HG03575 (cell line): ENCODE results near the gene DBH.
"Not testable (repeated sequence)": the region's sequence is repeated elsewhere in the genome, so short reads cannot be mapped to it uniquely, and the experiment has no call there.

Experiments used
- ATAC-seq: cut with Tn5 transposase; IDR thresholded peaks from one replicate; pipeline ENCODE4 v1.9.1; 2021; ENCODE audit not compliant: unreplicated experiment, insufficient number of reproducible peaks, low FRiP score; ENCODE audit errors: extremely low read depth

The DBH gene

GRCh38 chr9:133675796-133676195, 39.6 kb downstream of the DBH start:
- ATAC-seq = not testable (repeated sequence)

- ATAC-seq = no peak
Measured at GRCh38 chr9:133676450-133676849, 40.3 kb downstream of the DBH start.

- no peak for ATAC-seq
Measured at GRCh38 chr9:133677126-133678010, 41.2 kb downstream of the DBH start.

- ATAC-seq = no peak
Measured at GRCh38 chr9:133679056-133679455, 42.9 kb downstream of the DBH start.

GRCh38 chr9:133679466-133680061, 43.4 kb downstream of the DBH start:
- ATAC-seq = no peak

GRCh38 chr9:133680250-133680975, 44.2 kb downstream of the DBH start:
- no peak for ATAC-seq

GRCh38 chr9:133680976-133681657, 45.0 kb downstream of the DBH start:
- no peak for ATAC-seq

DNA sequence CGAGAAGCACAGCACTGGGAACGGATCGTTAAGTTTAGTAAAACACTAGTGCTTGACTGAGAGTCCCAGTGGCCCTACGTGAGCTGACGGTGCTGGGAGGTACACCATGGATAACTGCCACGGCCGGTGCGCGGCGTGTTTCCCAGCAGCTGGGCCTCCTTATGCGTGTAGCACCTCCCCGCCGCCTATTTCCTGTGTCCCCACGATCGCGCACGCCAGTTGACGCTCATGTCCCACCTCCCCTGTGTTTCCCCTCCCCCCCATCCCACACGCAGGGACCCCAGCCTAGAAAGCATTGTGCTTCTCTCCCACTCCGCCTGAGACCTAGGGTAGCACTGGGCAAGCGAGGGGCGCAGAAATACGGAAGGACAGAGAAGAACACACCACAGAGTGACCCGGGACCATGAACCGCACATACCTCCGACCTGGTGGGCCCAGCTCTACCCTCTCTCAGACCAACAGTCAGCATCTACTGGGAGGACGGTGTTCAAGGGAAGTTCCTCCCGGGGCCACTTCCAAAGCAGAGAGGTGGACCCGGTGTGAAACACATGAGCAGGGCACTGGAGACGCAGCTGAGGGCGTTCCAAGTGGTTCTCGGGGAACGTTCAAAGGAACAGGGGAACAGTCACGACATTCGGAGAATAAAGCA, 45.6 kb downstream of the DBH start:
- ATAC-seq = no peak

DNA sequence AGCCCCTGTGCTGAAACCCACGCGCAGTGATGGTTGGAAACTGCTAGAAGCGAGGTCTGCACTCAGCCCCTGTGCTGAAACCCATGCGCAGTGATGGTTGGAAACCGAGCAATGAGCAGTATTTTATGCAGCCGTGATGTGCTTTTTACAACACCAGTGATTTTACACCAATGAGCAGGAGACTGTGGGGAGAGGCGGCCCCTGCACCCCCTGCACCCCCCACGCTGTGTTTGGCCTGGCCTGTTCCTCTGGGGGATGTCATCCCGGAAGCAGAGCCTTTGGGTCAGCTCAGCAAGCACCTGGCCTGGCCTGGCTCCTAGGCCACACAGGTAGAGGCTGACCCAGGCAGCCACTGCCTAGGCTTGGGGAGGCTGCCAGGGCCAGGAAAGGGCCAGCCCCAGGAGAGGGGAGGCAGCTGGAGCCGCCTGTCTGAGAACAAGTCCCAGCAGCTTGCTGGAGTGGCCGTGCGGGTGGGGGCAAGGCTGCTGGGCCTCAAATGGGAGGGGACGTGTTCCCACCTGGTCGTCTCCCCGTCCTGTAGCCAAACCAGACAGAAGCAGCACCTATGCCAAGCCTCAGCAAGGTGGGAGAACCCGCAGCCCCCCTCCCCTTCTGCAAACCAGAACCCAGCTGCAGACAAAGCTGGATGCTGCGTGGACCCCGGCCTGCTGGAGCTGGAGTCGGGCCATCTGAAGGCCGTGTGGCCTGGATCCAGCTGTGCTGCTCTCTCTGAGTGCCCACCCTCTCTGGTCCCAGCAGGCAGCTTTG, 46.8 kb downstream of the DBH start:
- ATAC-seq = no peak

GRCh38 chr9:133683586-133684120, 47.5 kb downstream of the DBH start:
- no peak for ATAC-seq

DNA sequence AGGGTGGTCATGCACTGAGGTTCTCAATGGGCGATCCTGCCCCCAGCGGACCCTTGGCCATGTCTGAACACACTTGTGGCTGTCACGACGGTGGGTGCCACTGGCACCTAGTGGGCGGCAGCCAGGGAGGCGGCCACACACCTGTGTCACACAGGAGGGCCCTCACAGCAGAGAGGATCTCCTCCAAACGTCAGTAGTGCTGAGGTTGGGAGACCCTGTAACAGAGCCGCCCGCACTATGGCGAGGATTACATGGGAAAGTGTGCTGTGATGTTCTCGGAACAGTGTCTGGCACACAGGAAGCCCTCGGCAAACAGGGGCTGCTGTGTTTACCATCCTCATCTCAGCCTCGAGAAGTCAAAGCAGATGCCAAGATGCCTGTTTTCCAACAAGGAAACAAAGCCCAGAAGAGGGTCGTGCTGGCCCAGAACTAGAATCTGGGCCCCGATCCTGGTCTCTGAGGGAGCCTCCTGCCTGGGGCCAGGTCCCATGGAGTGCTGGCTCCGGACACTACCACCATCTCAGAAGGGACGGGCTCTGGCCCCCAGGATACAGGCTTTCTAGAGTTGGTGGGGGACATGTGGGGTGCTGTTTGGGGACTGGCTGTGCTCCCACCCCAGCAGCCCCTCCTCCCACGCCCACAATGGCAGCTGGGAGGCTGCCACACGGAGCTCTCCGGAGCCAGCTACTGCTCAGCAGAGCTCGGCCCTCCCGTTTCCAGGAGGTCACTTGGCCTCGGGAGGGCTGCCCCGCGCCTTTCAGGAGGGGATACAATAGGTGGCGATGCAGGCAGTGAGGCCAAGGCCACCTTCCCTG, 48.2 kb downstream of the DBH start:
- no peak for ATAC-seq

- ATAC-seq = no peak
Measured at GRCh38 chr9:133684936-133685361, 48.8 kb downstream of the DBH start.

DNA sequence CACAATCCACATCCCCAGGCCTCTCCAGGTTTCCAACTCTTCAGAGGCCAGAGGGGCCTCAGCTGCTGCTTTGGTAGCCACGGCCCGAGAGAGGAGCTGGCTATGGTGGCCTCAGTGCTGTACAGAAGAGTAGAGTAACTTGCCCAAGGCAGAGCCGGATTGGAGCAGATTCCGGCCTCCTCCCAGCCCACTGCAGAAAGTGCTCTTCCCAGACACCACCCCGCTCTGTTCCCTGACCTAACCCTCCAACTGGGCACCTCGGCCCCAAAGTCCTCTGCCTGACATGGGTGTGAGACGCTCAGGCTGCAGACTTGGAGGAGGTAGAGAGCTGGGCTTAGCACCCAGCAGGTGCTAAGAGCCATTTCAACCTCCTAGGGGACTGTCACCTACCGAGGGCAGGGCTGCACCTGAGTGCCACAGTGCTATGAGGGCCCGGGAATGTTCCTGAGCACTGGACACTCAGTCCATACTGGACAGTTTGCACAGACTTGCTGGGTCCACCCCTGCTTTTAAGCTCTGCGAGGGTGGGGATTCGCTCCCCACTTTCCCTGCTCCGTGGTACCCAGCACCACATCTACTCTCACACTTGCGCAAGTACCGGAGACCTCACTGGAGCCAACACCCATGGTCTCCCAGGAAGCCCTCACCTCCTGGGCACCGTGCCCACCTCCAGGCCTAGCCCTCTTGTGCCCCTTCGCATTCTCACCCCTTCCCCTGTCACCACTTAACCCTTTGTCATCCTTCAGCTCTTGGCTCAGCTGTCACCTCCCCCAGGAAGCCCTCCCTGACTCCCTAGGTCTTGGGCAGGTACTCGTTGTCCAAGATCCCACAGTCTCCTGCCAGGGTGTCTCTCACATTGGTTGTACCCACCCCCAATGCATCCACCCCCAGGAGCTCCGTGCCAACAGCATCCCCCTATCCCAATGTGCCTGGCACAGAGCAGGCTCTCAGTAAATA, 49.8 kb downstream of the DBH start:
- no peak for ATAC-seq

DNA sequence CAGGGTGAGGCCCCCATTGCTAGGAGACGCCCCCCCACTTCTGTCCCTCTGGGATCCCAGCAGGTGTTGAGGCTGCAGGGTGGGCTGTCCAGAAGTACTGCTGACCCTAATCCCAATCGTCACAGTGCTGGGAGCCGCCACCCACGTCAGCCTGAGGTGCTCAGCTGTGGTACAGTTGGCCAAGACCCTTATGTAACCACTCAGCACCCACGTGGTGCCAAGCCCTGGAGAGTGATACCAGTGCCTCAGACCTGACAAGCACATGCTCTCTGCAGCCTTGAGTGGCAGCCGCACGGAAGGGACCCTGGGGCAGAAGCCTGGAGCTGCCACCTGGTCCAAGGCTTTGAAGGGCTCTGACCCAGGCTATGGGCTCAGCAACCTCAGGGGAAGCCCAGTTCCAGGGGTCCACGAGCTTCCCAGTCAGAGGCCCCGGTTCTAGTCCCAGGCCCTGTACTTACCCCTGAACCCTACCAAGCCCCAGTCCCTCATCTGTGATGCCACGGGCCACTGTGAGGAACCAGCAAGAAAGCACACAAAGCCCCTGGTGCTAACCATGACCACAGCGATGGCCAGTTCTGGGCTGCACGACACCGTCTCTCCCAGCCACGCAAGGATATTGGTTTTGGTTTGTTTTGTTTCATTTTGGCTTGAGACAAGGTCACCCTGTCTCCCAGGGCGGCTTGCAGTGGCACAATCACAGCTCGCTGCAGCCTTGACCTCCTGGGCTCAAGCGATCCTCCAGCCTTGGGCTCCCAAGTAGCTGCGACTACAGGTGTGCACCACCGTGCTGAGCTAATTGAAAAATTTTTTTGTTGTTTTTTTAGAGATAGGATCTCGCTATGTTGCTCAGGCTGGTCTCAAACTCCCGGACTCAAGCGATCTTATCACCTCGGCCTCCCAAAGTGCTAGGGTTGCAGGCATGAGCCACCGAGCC, 50.7 kb downstream of the DBH start:
- no peak for ATAC-seq
